Measurements from ENCODE around the gene UBE2Q2.
A peak's percentile ranks its signal among the peaks of the same experiment; 100 is the strongest.
"Not testable (repeated sequence)": the region's sequence is repeated elsewhere in the genome, so short reads cannot be mapped to it uniquely, and the experiment has no call there.

Gene UBE2Q2

DNA sequence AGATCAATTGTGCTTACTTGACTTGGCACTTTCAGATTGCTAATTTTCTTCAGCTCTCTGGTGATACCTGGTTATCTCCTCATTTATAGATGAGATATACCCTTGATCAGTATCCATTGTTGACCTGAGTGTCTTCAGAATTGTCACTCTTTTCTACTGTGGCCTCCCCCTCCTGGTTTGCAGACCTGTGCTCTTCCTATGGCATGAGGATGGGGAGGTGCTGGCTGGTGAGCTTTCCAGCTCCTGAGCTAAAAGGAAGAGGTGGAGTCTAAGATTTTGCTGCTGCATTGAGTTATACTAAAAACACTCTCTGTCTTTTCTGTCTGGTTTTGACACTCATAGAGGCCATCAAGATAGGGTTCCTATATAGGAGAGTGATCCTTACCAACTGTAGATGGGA, 23.7 kb downstream of the UBE2Q2 start:
- DNase-seq = no peak

DNA sequence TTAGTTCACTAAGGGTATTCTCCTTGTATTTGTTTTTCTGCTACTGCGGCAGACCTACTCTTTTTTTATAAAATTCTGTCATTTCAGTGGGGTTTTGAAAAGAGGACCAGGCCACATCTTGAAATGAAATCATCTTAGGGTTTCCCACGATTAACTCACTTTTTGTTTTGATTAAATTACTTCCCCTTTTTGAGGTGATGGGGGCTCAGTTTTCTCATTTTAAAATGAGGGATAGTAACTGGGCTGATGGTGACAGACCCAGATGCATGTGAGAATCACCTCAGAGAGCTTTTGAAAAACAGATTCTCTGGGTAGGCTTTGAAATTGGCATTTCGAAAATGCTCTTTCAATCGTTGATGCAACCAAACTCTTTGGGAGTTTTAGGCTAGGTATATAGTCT, 24.2 kb downstream of the UBE2Q2 start:
- no peak for DNase-seq

DNA sequence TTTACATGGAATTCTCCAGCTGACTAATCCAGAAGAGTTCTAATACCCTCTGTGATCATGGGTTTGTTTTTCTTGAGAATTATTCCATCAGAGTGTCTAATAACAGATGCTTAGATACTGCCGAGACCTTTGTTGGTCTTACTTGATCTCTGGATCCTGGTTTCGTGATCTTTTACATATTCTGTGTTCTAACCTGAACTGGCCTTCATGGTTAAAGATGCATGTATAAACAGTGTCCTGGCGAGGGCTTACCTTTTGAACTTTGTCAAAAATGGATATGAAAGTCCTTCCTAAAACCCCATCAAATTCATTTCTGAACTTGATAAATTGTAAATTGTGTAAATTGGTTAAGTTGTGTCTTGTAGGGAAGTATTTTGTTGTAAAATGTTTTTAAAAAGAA, 24.8 kb downstream of the UBE2Q2 start:
- DNase-seq = no peak

DNA sequence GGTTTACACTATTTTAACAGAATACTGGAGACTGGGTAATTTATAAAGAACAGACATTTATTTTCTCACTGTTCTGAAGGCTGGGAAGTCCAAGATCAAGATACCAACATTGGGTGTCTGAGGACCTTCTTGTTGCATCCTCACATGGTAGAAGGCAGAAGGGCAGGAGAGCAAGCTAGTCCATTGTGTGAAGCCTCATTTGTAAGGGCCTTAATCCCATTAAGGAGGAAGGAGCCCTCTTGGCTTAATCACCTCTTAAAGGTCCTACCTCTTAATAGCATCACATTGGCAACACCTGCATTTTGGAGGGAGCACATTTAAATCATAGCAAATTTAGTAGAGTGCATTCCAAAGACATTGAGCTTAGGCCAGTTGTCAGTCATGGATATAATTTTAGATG, 26.2 kb downstream of the UBE2Q2 start:
- no peak for DNase-seq

DNA sequence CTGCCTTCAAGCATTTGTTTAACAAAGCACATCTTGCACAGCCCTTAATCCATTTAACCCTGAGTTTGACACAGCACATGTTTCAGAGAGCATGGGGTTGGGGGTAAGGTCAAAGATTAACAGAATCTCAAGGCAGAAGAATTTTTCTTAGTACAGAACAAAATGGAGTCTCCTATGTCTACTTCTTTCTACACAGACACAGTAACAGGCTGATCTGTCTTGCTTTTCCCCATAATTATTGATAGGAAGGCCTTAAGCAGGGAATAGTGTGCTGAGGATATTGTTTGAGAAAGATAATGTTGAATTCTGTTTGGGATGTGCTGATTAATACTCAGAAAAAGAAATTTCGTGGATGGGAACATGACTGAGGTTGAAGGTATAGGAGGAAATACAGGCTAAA, 28.3 kb downstream of the UBE2Q2 start:
- not testable (repeated sequence) for DNase-seq

DNA sequence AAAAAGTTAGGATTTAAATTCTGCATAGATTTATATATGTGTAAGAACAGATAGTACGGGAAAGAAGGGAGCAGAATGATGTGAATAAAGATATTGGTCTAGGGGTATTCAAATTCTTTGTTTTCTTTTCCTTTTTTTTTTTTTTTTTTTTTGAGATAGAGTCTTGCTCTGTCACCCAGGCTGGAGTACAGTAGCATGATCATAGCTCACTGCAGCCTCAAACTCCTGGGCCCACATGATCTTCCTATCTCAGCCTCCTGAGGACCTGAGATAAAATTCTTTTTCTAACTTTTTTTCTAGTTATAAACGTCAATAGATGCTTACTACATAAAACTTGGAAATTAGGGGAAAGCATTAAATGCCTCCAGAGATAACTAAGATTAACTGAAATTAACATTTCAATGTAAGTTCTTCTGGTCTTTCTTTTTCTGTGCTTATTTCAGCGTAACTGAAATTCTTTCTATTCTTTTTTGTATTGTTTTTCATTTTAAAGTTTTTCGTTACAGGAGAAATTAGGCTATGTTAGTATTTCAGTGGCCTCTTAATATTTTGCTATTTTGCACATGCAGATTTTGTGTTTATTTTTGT, 29.2 kb downstream of the UBE2Q2 start:
- DNase-seq = no peak

DNA sequence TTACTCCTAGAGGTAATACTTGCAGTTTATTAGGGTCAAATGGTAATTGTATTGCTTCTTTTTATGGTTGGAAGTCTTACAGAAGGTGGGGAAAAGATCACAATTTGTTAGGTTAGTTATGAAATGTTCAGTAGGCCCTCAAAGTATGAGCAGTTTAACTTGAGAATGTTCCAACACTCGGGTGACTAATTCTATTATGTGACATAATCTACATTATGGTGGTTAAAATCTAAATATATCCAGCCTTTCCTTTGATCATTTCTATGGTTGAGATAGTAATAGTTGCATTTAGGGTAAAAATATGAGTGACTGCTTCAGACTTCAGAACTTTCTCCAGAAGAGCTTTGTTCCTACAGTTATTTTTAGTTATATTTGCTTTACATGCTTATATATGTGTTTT, 40.8 kb downstream of the UBE2Q2 start:
- no peak for DNase-seq

DNA sequence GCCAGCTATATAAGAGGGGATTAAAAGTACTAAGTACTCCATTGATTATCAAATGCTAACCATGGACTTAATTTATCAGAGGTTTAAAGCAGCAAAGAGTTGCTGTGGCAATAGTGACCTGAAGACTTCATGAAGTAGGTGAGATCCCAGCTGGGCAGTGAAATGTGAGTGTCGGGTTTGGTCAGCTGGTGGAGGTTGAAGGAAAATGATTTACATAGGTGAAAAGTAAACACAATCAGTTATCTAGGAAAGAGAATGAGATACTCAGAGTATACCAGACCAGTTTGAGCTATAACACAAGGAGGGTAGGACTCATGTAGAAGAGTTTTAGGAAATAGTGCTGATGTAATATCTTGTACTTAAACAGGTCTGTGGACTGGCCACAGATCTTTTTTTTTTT, 43.9 kb downstream of the UBE2Q2 start:
- DNase-seq = no peak

DNA sequence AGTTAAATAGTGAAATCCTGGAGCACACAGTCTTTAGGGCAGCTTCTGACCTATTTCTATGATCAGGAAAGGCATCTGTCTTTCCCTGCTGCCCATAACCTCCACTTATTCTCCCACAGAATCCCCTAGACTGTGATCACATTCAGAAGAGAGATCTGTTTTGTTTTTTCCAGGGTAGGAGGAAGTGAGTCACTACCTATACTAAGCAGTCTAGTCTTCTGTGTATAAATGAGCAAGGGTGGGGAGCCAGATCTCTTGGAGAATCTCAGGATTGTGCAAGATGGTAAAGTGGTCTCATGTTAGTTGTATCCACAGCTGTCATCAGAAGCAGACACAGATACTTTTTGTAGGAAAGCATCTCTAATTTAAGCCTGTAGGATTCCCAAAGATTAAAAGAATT, 48.6 kb downstream of the UBE2Q2 start:
- no peak for DNase-seq

DNA sequence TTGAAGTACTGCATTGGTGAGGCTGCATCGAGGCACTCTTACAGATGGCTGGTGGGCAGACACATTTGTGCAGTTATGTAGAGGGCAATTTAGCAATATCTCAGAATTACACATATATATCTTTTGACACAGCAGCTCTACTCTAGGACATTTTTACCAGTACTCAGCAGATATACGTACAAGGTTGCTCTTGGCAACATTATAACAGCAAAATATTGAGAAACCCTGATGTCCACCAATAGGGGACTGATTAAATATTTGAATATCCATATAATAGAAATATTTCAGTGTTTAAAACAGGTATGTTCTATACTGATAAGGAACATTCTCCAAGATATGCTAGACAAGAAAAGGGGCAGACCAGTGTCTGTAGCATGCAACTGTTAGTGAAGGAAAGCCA, 52.5 kb downstream of the UBE2Q2 start:
- no peak for DNase-seq

DNA sequence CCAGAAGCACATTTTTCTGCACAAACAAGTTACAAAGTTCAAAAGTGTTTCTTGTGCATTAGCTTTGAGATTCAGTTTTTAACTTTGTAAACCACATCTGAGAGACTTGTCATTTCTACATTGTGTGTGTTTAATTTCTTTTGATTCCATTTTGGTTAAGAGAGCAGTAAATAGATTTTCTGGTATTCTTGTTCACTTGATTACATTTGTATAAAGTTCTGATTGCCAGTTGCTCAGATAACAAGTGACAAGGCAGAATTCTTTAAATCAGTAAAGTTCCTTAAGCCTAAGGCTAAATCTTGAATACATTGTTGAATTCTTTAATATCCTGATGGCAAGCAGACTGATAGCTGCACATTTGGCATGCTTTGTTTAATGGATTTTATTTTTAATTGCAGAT, 57.3 kb downstream of the UBE2Q2 start:
- no peak for DNase-seq

DNA sequence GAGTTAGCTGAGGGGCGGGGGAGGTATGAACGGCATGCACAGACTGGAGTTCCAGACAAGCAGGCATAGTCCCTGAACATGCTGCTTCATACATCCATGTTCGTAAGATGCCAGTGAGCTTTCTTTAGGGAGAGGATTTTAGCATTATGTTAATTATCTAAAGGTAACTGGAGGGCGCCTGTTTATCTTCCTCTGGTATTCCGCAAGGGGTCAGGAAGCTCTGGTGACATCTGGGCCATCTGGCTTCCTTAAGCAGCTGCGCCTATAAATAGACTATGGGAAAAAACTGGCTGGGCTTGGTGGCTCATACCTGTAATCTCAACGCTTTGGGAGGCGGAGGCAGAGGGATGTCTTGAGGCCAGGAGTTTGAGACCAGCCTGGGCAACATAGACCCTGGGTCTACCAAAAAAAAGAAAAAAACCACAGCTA, 58.9 kb downstream of the UBE2Q2 start:
- DNase-seq = no peak

DNA sequence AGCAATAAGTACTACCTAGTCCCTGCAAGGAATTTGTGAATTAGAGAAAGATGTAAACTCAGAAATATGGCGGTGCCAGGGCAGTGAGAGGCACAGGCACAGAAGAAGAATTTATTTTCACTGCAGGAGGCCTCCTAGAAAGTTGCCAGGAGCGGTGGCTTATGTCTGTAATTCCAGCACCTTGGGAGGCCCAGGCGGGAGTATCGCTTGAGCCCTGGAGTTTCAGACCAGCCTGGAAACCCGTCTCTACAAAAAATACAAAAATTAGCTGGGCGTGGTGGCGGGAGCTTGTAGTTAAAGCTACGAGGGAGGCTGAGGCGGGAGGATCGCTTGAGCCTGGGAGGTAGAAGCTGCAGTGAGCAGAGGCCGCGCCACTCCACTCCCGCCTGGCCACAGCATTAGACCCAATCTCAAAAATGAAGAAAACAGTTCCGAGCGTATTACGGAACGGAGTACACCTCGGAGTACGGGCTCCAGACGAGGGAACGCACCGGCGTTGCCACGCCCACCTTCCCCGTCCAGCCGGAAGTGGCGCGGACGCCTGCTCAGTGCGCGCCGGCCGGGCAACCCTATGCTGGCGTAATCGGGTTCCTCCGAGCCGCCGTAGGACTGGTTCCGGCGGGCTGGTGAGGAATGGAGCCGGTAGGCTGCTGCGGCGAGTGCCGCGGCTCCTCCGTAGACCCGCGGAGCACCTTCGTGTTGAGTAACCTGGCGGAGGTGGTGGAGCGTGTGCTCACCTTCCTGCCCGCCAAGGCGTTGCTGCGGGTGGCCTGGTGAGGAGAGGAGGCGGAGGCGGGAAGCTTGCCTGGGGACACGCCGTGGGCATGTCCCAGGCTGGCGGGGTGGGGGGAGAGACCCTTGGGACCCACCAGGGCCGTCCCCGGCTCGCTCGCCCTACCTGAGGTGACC, 60.3 kb downstream of the UBE2Q2 start, which contains the start of gene FBXO22:
Gene FBXO22, plus strand, starts transcription at position 548 of the 909 bp plus-strand sequence. Its CDS starts 86 bp downstream, at position 634.
- DNase-seq = peak; percentile 68 to 95 (median 82)

DNA sequence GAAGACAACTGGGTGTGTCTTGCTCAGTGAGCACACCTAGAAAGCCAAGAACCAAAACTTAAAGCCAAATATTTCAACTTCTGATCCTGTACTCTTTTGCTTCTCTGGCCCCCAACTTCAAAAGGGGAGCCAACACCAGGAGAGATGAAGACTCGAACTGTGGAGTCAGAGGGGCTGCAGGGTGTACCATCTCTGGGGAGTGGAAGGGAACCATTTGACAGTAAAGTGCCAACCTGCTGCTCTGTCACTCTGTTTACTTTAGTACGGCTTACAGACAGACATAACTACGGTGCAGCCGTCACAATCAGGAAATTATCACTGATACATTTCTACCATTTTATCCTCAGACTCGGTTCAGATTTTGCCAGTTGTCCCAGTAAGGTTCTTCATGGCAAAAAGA, 62.0 kb downstream of the UBE2Q2 start:
- no peak for DNase-seq

DNA sequence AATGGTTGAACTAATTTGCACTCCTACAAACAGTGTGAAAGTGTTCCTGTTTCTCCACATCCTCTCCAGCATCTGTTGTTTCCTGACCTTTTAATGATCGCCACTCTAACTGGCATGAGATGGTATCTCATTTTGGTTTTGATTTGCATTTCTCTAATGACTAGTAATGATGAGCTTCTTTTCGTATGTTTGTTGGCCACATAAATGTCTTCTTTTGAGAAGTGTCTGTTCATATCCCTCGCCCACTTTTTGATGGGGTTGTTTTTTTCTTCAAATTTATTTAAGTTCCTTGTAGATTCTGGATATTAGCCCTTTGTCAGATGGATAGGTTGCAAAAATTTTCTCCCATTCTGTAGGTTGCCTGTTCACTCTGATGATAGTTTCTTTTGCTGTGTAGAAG, 67.1 kb downstream of the UBE2Q2 start:
- not testable (repeated sequence) for DNase-seq

DNA sequence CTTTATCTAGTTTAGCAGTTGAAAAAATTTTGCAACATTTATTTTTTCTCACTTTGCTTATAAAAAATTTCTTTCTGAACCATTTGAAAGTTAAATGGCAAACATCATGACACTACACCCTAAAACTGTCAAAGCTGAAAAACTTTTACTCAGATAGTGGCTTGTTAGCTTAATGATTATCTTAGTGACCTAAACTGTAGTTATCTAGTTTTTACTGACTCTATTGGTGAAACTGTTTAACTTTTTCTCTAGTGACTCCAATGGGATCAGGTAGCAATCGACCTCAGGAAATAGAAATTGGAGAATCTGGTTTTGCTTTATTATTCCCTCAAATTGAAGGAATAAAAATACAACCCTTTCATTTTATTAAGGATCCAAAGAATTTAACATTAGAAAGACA, 73.7 kb downstream of the UBE2Q2 start:
- no peak for DNase-seq

DNA sequence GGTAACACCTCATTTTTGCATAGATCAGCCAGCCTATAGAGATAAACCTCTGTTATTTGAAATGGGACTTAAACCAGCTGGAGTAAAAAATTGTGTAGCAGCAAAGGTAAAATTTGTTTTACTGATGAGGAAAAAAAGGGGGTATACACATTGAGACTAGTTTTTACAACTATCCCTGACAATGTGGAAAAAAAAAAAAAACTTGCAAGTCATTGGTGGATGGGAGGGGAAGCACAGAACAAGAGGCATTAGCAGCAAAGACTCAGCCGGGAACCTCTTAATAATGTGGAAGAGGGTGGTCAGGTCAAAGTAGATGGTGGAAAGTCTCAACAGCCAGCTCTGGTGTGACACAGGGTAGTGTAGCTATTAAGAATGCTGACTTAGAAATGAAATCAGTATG, 74.9 kb downstream of the UBE2Q2 start:
- no peak for DNase-seq

DNA sequence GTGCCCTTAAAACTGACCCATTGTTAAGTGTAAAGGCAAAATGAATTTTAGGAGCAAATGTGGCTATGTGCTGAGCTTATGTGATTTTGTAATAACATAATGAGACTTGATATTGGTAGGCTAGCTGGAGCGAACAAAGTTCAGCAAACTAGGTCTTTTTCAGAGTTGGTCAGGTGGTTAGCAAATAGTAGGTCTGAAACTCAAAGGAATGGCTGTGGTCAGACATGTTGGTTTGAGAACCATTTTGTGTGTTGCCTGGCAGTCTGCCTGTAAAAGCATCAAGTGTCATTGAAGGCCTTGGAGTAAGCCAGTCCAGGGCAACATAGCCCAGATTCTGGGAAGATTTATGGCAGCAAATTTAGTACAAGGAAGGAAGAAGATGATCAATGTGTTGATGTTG, 76.8 kb downstream of the UBE2Q2 start:
- DNase-seq = no peak

DNA sequence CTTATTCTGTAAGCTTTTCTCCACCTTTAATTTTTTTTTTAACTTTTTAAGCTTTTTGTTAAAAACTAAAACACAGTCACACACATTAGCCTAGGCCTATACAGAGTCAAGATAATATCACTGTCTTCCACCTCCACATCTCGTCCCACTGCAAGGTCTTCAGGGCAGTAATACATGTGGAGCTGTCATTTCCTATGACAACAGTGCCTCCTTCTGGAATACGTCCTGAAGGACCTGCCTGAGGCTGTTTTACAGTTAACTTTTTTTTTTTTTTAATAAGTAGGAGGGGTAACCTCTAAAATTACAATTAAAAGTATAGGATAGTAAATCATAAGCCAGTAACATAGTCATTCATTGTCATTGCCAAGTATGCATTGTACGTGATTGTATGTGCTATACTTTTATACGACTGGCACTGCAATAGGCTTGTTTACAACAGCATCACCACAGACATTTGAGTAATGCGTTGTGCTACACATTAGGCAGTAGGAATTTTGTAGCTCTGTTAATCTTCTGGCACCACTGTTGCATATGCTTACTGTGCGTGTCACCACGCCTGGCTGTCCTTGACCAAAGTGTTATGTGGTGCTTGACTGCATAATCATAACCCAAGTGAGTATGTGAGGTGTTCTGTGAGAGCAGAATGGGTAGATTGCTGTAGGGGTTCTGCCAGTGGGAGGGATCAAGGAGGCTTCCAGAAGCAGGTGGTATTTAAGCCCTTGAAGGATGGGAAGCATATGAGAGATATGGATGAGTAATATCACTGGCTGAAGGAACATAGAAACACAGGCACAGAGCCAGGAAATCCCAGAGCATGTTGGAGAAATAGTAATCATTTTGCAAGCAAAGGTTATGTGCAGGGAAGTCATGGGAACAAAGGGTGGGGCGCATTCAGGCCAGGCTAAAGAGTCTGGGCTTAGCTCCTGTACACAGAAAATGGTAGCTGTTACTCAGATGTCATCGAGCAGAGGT, 78.8 kb downstream of the UBE2Q2 start:
- DNase-seq = peak in 1 of 5 experiments; percentile 51

DNA sequence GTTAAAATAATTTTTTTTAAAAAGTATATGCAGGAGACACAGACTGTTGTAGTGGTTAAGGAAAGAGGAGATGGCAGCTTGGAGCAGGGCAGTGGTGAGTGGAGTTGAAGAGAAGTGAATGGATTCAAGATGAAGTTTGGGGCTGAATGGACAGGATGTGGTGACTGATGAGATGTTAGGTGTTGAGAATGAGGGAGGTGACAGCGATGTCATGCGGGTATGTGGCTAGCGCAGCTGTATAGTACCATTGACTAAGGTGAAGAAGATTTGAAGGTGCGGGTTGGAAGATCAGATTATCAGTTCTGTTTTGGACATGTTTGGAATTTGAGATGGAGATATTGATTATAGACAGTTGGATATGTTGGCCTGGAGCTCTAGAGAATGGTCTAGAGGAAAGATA, 80.5 kb downstream of the UBE2Q2 start:
- peak in 2 of 5 experiments; percentile 12 to 51 for DNase-seq

DNA sequence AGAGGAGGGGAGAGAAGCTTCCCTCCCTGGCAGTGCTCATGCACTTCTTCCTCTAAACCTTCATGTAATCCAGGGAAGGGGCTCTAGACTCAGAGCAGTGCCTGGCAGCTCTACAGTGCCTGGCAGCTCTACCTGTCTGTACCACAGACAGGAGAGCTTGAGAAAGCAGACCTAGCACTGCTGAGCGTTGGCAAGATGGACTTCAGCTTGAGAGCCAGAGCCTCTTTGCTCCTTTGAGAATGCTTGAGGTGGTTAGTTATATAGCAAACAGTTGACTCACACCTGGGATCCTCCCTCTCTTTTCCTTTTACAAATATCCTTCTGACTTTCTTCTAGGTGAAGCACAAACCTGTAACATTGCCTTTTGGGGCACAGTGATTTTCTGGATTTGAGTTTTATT, 81.3 kb downstream of the UBE2Q2 start:
- no peak for DNase-seq

DNA sequence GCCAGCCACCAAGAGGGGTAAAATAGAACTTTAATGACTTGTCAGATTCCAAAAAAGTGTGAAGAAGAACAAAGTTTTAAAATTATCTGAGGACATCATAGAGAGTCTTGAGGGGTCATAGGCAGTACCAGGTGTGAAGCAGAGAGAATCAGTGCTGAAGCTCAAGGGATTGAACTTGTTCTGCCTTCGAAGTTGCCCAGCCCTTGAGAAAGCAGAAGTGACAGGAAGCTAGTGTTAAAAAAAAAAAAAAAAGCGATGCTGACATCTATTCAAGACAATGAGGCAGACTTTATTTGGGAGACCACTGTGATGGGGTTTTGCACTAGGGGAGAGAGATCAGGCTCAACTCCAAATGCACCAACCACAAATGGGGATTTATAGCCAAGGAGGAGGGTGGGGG, 82.2 kb downstream of the UBE2Q2 start:
- DNase-seq = no peak

DNA sequence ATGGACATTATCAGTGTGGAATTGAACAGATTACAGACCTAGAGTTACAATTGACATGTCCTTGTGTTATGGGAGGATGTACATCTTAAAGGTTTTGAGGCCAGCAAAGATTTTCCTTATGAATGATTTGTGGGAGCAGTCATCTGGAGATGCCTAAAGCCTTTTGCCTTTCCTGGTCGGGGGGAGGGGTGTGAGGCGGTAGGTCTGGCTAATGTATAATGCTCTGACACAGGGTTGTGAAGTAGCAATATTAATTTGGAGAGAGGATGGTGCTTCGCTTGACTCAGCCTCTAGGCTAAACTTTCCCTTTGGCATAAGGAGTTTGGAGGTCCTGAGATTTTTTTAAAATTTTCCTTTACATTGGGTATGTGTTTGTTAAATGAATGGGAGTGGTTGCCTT, 83.7 kb downstream of the UBE2Q2 start:
- DNase-seq = no peak
